GM11168 (cell line): ENCODE data around the gene LRPPRC.

Experiments used
- in situ Hi-C: fragments of 300-500 bp; cut with MboI; formaldehyde crosslinking; loops from one replicate; pipeline ENCODE4 v1.12.0; 2022; ENCODE audit warnings: low sequenced_read_pairs; ENCODE audit not compliant: unreplicated experiment

The LRPPRC gene

GRCh38 chr2:43877782-43878464 lies 117.9 kb downstream of the LRPPRC start:
- in situ Hi-C loops: no loop called here

DNA sequence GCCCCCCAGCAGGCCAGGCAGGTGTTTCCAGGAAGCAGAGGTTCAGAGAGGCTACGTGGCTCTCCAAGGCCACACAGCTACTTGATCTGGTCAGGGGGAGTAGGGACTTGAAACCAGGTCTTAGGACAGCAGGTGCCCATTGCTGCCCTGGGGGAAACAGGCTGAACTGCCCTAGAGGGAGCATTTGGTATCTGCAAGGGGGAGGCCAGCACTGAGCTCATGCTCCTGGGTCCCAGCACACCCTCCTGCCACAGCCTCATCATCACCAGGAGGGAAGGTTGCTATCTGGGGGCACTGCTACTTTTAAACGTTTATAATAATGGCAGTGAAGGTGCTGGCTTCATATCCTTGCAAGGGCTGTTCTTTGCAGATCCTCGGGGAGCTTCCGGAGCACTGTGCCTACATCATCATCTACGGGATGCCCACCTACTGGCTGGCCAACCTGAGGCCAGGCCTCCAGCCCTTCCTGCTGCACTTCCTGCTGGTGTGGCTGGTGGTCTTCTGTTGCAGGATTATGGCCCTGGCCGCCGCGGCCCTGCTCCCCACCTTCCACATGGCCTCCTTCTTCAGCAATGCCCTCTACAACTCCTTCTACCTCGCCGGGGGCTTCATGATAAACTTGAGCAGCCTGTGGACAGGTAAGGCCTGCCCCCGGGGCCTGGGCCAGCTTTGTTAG lies 120.9 kb downstream of the LRPPRC start:
- in situ Hi-C loops: no loop called here

- in situ Hi-C loops: no loop called here
Measured at GRCh38 chr2:43872151-43872550, 123.6 kb downstream of the LRPPRC start.

DNA sequence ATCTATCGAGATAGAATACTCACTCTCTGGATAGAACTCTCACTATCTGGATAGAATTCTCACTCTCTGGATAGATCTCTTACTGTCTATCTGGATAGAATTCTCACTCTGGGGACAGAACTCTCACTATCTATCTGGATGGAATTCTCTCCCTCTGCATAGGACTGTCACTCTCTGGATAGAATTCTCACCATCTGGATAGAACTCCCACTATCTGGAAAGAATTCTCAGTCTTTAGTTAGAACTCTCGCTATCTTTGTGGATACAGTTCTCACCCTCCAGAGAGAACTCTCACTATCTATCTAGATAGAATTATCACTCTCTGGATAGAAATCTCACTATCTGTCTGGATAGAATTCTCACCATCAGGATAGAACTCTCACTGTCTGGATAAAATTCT lies 140.5 kb downstream of the LRPPRC start:
- in situ Hi-C loops: no loop called here

DNA sequence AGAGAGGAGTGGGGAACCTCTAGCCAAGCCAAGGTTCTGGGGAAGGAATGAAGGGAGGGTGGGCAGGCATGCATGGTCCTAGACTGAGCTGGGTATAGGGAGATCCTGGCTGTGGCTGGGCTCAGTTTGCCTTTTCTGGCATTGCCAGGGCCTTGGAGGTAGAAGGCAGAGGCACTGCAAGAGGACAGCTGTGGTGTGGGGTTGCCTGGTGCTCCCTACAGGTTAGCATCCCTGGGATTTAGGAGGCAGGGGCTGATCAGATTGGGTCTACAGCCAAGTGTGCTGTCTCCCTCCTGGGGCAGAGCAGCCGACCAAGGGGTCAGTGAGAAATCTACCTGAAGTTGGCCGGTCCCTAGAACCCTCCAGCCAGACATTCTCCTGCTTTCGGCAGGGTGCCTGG lies 141.1 kb downstream of the LRPPRC start:
- in situ Hi-C loops: no loop called here

- in situ Hi-C loops: no loop called here
Measured at GRCh38 chr2:43853141-43854081, 142.4 kb downstream of the LRPPRC start.

DNA sequence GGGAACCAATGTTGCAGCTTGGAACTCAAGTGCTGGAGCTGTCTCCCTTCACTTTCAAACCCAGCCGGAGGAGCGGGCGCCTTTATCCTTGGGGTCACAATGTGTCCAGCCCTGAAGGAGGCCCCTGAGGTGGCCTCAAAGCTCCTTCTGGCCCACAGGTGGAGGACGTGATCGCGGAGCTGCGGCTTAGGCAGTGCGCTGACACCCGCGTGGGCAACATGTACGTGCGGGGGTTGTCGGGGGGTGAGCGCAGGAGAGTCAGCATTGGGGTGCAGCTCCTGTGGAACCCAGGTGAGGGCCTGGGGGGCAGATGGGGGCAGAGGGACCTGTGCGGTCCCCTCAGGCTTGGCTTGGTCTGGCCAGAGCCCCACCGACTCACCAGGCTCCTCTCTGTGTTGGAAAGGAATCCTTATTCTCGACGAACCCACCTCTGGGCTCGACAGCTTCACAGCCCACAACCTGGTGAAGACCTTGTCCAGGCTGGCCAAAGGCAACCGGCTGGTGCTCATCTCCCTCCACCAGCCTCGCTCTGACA lies 143.5 kb downstream of the LRPPRC start:
- in situ Hi-C loops: no loop called here

DNA sequence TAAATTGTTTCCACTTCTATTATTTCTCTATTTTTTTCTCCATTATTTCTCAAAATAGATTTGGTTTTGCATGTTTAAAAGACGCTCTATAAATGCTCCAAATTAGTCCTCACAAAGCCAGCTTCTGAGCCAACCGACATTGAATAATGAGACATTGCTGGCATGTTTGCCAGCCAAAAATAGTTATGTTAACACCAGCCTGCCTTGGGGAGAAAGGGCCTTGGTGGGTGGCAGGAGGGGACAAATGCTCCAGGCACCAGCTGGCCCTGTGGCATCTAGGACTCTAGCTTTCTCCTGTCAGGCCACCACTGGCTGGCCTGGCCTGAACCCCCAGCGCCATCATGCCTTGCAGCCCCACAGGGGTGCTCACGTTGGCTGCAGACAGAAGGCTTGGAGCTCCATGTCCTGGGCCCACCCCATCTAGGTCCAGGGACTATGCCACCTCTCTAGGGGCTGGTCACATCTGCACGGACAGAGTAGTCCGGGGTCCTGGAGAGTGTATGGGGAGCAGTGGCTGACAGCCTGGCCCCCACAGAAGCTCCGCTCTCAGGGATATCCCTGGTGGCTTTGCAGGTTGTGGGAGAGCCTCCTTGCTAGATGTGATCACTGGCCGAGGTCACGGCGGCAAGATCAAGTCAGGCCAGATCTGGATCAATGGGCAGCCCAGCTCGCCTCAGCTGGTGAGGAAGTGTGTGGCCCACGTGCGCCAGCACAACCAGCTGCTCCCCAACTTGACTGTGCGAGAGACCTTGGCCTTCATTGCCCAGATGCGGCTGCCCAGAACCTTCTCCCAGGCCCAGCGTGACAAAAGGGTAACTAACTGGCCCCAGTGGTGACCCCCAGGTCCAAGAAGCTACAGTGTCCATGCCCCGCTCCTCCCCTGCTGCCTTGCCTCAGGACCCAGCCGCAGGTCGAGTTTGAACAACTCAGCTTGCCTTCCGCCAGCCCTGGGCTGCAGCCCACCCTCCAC lies 144.5 kb downstream of the LRPPRC start:
- in situ Hi-C loops: no loop called here

GRCh38 chr2:43848214-43848613 lies 147.6 kb downstream of the LRPPRC start:
- in situ Hi-C loops: no loop called here

- in situ Hi-C loops: no loop called here
Measured at GRCh38 chr2:43846140-43846793, 149.5 kb downstream of the LRPPRC start.

DNA sequence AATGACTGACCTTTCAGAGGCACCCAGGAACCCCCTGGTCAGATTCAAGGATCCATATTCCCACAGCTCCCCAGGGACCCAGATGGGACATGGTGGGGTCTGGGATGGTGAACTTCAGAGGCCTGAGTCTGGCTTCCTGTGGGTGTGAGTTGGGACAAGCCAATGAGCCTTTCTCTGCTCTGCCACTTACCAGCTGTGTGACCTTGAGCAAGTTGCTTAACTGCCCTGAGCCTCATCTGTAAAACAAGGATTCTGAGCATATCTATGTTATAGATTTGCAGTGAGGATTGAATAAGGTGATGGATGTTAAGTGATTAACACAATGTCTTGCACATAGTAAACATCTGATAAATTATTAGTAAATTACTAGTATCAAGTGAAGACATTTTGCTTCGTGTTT lies 150.6 kb downstream of the LRPPRC start:
- in situ Hi-C loops: no loop called here

DNA sequence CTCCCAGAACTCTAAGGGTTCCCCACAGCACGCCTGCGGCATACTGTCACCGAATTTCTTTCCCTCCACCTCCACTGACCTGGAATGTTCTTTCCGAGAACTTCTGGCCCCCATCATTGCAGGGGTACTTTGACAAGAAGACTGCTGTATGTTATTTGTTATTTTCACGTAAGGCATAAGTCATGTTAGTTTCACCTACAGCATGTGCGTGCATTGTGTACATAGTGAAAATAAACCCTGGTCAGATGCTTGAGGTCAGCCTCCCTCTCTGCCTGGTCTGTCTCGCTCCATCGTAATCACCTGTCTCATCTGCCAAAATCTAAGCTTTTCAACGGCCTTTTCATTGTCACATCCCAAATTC lies 152.9 kb downstream of the LRPPRC start:
- in situ Hi-C loops: no loop called here

DNA sequence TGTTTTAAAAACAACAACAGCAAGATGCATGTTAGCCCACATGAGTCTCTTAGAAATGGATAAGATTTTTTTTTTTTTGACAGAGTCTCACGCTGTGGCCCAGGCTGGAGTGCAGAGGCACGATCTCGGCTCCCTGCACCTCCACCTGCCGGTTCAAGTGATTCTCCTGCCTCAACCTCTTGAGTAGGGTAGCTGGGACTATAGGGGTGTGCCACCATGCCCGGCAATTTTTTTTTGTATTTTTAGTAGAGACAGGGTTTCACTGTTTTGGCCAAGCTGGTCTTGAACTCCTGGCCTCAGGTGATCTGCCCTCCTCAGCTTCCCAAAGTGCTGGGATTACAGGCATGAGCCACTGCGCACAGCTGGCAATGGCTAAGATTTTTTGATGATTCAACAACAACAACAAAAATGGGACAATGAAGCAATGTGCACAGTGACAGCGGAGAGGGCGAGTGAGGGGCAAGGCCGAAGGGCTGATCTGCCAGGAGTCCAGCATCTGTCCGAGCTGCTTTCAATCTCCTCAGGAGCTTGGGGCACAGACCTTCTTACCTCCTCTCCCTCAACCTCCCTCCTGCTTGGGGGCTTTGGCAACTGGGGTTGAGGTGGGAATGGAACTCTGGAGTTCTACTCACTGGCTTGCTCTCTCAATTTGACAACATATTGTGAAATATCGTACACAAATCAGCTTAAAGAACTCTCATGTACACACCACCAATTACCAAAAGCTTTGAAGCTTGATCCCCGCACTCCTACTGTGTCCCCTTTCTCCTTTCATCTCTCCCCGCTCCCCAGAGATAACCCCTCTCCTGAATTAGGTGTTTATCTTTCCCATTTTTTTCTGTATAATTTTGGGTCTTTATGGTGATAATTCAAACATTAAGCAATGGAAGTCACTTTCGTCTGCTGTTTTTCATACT lies 153.6 kb downstream of the LRPPRC start:
- in situ Hi-C loops: no loop called here

- in situ Hi-C loops: no loop called here
Measured at GRCh38 chr2:43840965-43841364, 154.8 kb downstream of the LRPPRC start.

- in situ Hi-C loops: no loop called here
Measured at GRCh38 chr2:43839776-43840564, 155.8 kb downstream of the LRPPRC start.

DNA sequence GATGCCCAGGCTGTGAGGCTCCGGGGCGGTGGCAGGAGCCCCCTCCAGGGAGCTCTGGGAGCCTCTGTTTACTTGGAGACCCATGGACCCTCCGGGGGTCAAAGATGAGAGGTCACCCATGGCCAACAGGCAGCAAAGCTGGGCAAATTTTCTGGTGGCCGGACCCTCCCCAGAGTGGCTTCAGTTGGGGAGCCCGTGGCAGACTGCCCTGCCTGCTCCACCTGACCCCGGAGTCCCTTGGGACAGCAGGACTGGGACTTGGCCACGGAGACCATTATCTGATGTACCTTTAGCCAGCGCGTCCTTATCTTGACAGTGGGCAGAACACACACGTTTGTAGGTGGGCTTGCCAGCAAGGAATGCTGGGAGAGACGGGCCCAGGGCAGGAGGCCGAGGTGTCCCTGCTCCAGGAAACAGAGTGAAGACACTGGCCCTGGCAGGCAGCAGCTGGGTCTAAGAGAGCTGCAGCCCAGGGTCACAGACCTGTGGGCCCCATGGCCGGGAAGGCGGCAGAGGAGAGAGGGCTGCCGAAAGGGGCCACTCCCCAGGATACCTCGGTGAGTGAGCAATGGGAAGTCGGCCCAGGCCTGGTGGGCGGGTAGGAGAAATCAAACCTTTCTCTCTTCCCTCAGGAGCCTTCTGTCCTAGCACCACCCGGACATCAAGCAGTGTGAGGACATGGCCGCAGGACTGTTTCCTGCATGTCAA lies 157.1 kb downstream of the LRPPRC start, which contains the start of the genes ABCG5 and ABCG8:
Gene ABCG5 (minus strand): TSS at position 280 of the 708 bp plus-strand sequence. CDS start 160 bp downstream, at position 120.
Gene ABCG8 (plus strand): TSS at position 412 of the 708 bp plus-strand sequence. CDS start 83 bp downstream, at position 495.
- in situ Hi-C loops: no loop called here
